Measurements from ENCODE around the gene HOXC9.

HOXC9 gene

DNA sequence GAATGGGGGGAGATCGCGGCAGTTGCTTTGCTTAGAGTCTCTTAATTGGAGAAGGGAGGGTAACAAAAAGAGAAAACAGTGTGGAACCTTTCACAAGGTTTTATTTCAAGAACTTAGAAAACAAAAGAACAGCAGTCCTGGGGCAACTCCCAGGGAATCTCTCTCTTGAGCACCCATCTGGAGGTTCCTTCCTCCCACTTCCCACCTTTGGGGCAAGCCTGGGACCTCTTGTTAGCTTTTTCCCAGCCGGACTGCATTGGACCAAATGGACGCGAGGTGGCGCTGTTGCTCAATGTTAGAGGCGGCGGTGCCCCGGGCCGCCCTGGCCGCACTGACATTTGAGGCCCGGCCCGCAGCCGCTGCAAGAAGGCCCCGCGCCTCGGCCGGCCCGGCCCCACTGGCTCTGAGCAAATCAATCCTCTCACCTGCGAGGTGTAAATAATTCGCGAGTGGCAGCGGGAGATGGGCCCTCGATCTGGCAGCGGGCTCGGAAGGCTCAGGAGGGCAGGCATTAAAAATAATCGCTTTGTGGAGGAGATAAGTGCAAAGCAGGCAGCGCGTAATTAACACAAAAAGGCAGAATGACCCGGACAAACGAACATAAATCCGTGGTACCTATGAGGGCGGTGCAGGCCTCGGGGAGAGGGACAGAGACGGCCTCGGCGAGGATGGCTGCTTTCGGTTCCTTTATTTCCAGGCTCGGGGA lies 6.0 kb downstream of the HOXC9 start (continued):
- TF ChIP-seq ZNF768 (tag by site-specific recombination; IDR thresholded peaks at IDR 0.05) (no peak), ZNF169 (tag by site-specific recombination; IDR thresholded peaks at IDR 0.05) (no peak), ZBTB10 (tag by site-specific recombination; IDR thresholded peaks at IDR 0.05) (no peak), TRIM28 (IDR thresholded peaks at IDR 0.05; ENCODE audit: borderline replicate concordance, low read length) (no peak), ZBTB6 (tag by site-specific recombination; IDR thresholded peaks at IDR 0.05) (no peak), ZNF530 (tag by site-specific recombination; IDR thresholded peaks at IDR 0.05; ENCODE audit: low read depth) (no peak), ZIC2 (tag by site-specific recombination; IDR thresholded peaks at IDR 0.05) (no peak), SP7 (tag by site-specific recombination; IDR thresholded peaks at IDR 0.05) (peak; percentile 54), ZNF747 (tag by site-specific recombination; IDR thresholded peaks at IDR 0.05) (no peak), ZNF248 (tag by site-specific recombination; IDR thresholded peaks at IDR 0.05) (no peak), ZNF391 (tag by site-specific recombination; IDR thresholded peaks at IDR 0.05; ENCODE audit: borderline replicate concordance, low read depth) (no peak; the same call in 1 of the 2 replicates), ZNF311 (tag by site-specific recombination; IDR thresholded peaks at IDR 0.05; ENCODE audit: borderline replicate concordance) (no peak), BCL11A (tag by site-specific recombination; IDR thresholded peaks at IDR 0.05; ENCODE audit: low read depth) (peak; percentile 70; the same call in 1 of the 2 replicates), KLF10 (tag by site-specific recombination; IDR thresholded peaks at IDR 0.05) (peak; percentile 59; the same call in 1 of the 2 replicates), ZNF76 (tag by site-specific recombination; IDR thresholded peaks at IDR 0.05; ENCODE audit: borderline replicate concordance, low read depth) (0 out of 2 replicates have a peak, but pooled peaks have one; percentile 16), ZNF514 (tag by site-specific recombination; IDR thresholded peaks at IDR 0.05) (no peak), MZF1 (tag by site-specific recombination; IDR thresholded peaks at IDR 0.05; ENCODE audit: borderline replicate concordance) (0 out of 2 replicates have a peak, but pooled peaks have one; percentile 8), ZFP41 (tag by site-specific recombination; IDR thresholded peaks at IDR 0.05; ENCODE audit: borderline replicate concordance) (no peak), ZNF416 (tag by site-specific recombination; IDR thresholded peaks at IDR 0.05) (no peak), GLIS1 (tag by site-specific recombination; IDR thresholded peaks at IDR 0.05) (peak; percentile 37; the same call in 1 of the 2 replicates), SP3 (tag by site-specific recombination; IDR thresholded peaks at IDR 0.05) (peak; percentile 14; the same call in 1 of the 2 replicates), ZNF776 (tag by site-specific recombination; IDR thresholded peaks at IDR 0.05; ENCODE audit: borderline replicate concordance) (no peak), ZNF692 (tag by site-specific recombination; IDR thresholded peaks at IDR 0.05) (peak; percentile 77; the same call in 1 of the 2 replicates), IKZF3 (tag by site-specific recombination; IDR thresholded peaks at IDR 0.05) (peak; percentile 83), KLF8 (tag by site-specific recombination; IDR thresholded peaks at IDR 0.05) (0 out of 2 replicates have a peak, but pooled peaks have one; percentile 29), PRDM6 (tag by site-specific recombination; IDR thresholded peaks at IDR 0.05) (no peak), HOXD13 (CRISPR knock-in tag; IDR thresholded peaks at IDR 0.05; ENCODE audit: borderline replicate concordance) (no peak), ZNF112 (tag by site-specific recombination; IDR thresholded peaks at IDR 0.05) (no peak), ZNF184 (tag by site-specific recombination; IDR thresholded peaks at IDR 0.05) (0 out of 2 replicates have a peak, but pooled peaks have one; percentile 62), ZNF558 (tag by site-specific recombination; IDR thresholded peaks at IDR 0.05) (peak; percentile 40; the same call in 1 of the 2 replicates), ZNF571 (tag by site-specific recombination; IDR thresholded peaks at IDR 0.05) (no peak), ZNF621 (tag by site-specific recombination; IDR thresholded peaks at IDR 0.05) (no peak), ZNF394 (tag by site-specific recombination; IDR thresholded peaks at IDR 0.05; ENCODE audit: borderline replicate concordance) (peak; percentile 36; the same call in 1 of the 2 replicates), KLF7 (tag by site-specific recombination; IDR thresholded peaks at IDR 0.05; ENCODE audit: borderline replicate concordance) (no peak), ZNF335 (tag by site-specific recombination; conservative IDR thresholded peaks at IDR 0.05) (peak; percentile 76)

Measured in HEK293 (cell line).